H1 (cell line): ENCODE data around the gene CNTN5. TPM values are rescaled to one million over a fixed set of nuclear protein-coding genes. Genes with fewer than 3 reads are reported as not detected.

Source experiments
- CTCF ChIA-PET: fragments of 300-600 bp; sonication (Branson Sonifier 250); formaldehyde crosslinking; loops from one replicate; lab custom pipeline; 2021; ENCODE audit not compliant: partially characterized antibody; lab: Charles Lee
- POLR2A ChIA-PET: fragments of 300-600 bp; sonication (Branson Sonifier 250); formaldehyde crosslinking; loops from one replicate; lab custom pipeline; 2021; ENCODE audit warnings: inconsistent platforms; ENCODE audit not compliant: partially characterized antibody; lab: Charles Lee
- DNase-seq, 2 experiments: peaks; one replicate each; pipeline versions ENCODE4 v3.0.0 to v3.0.0-alpha.2; 2010 to 2022; ENCODE audit warnings: low spot score in 2 of 2, low read depth in 1 of 2, mixed read lengths in 1 of 2
- FAIRE-seq: peaks from 2 replicates; lab custom pipeline; 2011; peaks lifted over from hg19 to GRCh38; lab: Jason Lieb, UNC
- H2AFZ ChIP-seq: 2 replicates; pipeline ENCODE4 v1.8.1; 2012; ENCODE audit warnings: low read length, inconsistent platforms
- H2AK5ac ChIP-seq: 2 replicates; pipeline ENCODE4 v1.6.1; 2013; ENCODE audit warnings: low read depth, low read length
- H2BK120ac ChIP-seq: replicated peaks from 2 replicates; pipeline ENCODE3; 2013; ENCODE audit warnings: low read depth, low read length, inconsistent platforms
- H2BK12ac ChIP-seq: 2 replicates; pipeline ENCODE4 v1.6.1; 2013; ENCODE audit warnings: low read depth, low read length
- H2BK15ac ChIP-seq: 2 replicates; pipeline ENCODE4 v1.6.1; 2013; ENCODE audit warnings: low read length
- H2BK20ac ChIP-seq: 2 replicates; pipeline ENCODE4 v1.6.1; 2013; ENCODE audit warnings: low read length
- H2BK5ac ChIP-seq: 2 replicates; pipeline ENCODE4 v1.6.1; 2013; ENCODE audit warnings: low read depth, low read length
- H3K14ac ChIP-seq: 2 replicates; pipeline ENCODE4 v1.6.1; 2013; ENCODE audit warnings: inconsistent platforms; ENCODE audit not compliant: insufficient read length
- H3K18ac ChIP-seq: 2 replicates; pipeline ENCODE4 v1.6.1; 2013; ENCODE audit warnings: low read length; ENCODE audit errors: extremely low read depth
- H3K23ac ChIP-seq: 2 replicates; pipeline ENCODE4 v1.6.1; 2013; ENCODE audit warnings: inconsistent platforms; ENCODE audit not compliant: insufficient read length
- H3K23me2 ChIP-seq: 2 replicates; pipeline ENCODE4 v1.6.1; 2013; ENCODE audit warnings: low read depth, low read length
- H3K27ac ChIP-seq: 2 replicates; pipeline ENCODE4 v1.6.1; 2011; ENCODE audit warnings: low read depth, low read length, inconsistent platforms
- H3K27me3 ChIP-seq, 4 experiments: replicated peaks in 1 of 4; 1 replicate in 1 of 4; 2 replicates in 3 of 4; pipeline versions ENCODE4 v1.6.1 to v1.8.1; 2011 to 2013; ENCODE audit warnings: low read length in 3 of 4, mild to moderate bottlenecking in 3 of 4, inconsistent platforms in 2 of 4, mixed read lengths in 2 of 4, moderate library complexity in 1 of 4; ENCODE audit not compliant: control insufficient read depth in 3 of 4, insufficient read depth in 3 of 4; ENCODE audit errors: extremely low read depth in 1 of 4
- H3K36me3 ChIP-seq, 4 experiments: 2 replicates each; pipeline versions ENCODE4 v1.6.1 to v1.8.1; 2011 to 2013; ENCODE audit warnings: mild to moderate bottlenecking in 4 of 4, low read length in 3 of 4, moderate library complexity in 2 of 4, control low read depth in 1 of 4, inconsistent platforms in 1 of 4; ENCODE audit not compliant: insufficient read depth in 4 of 4, control insufficient read depth in 2 of 4
- H3K4ac ChIP-seq: replicated peaks from 2 replicates; pipeline ENCODE3; 2013; ENCODE audit warnings: low read length, low read depth, mixed read lengths, inconsistent platforms; ENCODE audit not compliant: insufficient read length
- H3K4me1 ChIP-seq, 4 experiments: replicated peaks in 1 of 4; 1 replicate in 1 of 4; 2 replicates in 3 of 4; pipeline versions ENCODE4 v1.6.1 to v1.8.1; 2011 to 2013; ENCODE audit warnings: low read length in 3 of 4, inconsistent platforms in 2 of 4, mixed read lengths in 1 of 4; ENCODE audit not compliant: insufficient read depth in 4 of 4, control insufficient read depth in 3 of 4
- H3K4me2 ChIP-seq, 2 experiments: 2 replicates each; pipeline versions ENCODE4 v1.6.1 to v1.8.1; 2011 to 2013; ENCODE audit warnings: low read depth in 2 of 2, low read length in 2 of 2, control low read depth in 1 of 2, inconsistent platforms in 1 of 2, mild to moderate bottlenecking in 1 of 2; ENCODE audit not compliant: insufficient read depth in 1 of 2
- H3K4me3 ChIP-seq, 4 experiments: fragments of 200-600, 300-600 bp in 1 of 4; sonication (generic), shearing (Covaris generic), sonication (Bioruptor Twin) in 1 of 4; 2 replicates each; pipeline versions ENCODE4 v1.5.1 to v1.8.1; 2011 to 2016; ENCODE audit warnings: low read length in 4 of 4, low read depth in 3 of 4, control low read depth in 2 of 4, inconsistent platforms in 2 of 4, mild to moderate bottlenecking in 2 of 4, mixed read lengths in 1 of 4, moderate library complexity in 1 of 4; ENCODE audit not compliant: insufficient read depth in 2 of 4; ENCODE audit errors: extremely low read depth in 1 of 4
- H3K56ac ChIP-seq: replicated peaks from 2 replicates; pipeline ENCODE3; 2013; ENCODE audit warnings: low read depth, mild to moderate bottlenecking, mixed read lengths, low read length, inconsistent platforms; ENCODE audit not compliant: insufficient read length
- H3K79me1 ChIP-seq: 2 replicates; pipeline ENCODE4 v1.6.1; 2013; ENCODE audit warnings: low read depth, low read length, control low read depth
- H3K79me2 ChIP-seq, 2 experiments: 2 replicates each; pipeline versions ENCODE4 v1.6.1 to v1.8.1; 2012 to 2013; ENCODE audit warnings: low read length in 2 of 2, mild to moderate bottlenecking in 2 of 2, inconsistent platforms in 1 of 2; ENCODE audit not compliant: insufficient read depth in 2 of 2, control insufficient read depth in 1 of 2
- H3K9ac ChIP-seq, 4 experiments: replicated peaks in 1 of 4; 1 replicate in 1 of 4; 2 replicates in 3 of 4; pipeline versions ENCODE4 v1.6.1 to v1.8.1; 2011 to 2013; ENCODE audit warnings: low read depth in 3 of 4, low read length in 3 of 4, control low read depth in 2 of 4, mild to moderate bottlenecking in 2 of 4, moderate library complexity in 2 of 4, inconsistent platforms in 1 of 4; ENCODE audit errors: extremely low read depth in 1 of 4
- H3K9me3 ChIP-seq, 2 experiments: 2 replicates each; pipeline versions ENCODE4 v1.6.1 to v1.8.1; 2012 to 2013; ENCODE audit warnings: mild to moderate bottlenecking in 2 of 2, moderate library complexity in 2 of 2, control low read depth in 1 of 2, inconsistent platforms in 1 of 2, low read depth in 1 of 2, low read length in 1 of 2, mixed read lengths in 1 of 2; ENCODE audit not compliant: insufficient read depth in 2 of 2
- H4K20me1 ChIP-seq, 2 experiments: replicated peaks in 1 of 2; 2 replicates each; pipeline versions ENCODE3 to v1.8.1; 2011 to 2013; ENCODE audit warnings: inconsistent platforms in 2 of 2, low read length in 2 of 2, mild to moderate bottlenecking in 1 of 2; ENCODE audit not compliant: insufficient read depth in 2 of 2, control insufficient read depth in 1 of 2
- H4K5ac ChIP-seq: 2 replicates; pipeline ENCODE4 v1.6.1; 2013; ENCODE audit warnings: low read length, low read depth, mixed read lengths, inconsistent platforms; ENCODE audit not compliant: insufficient read length
- H4K8ac ChIP-seq: 2 replicates; pipeline ENCODE4 v1.8.0; 2013; ENCODE audit warnings: mild to moderate bottlenecking, moderate library complexity, low read length, inconsistent platforms; ENCODE audit not compliant: insufficient read depth; ENCODE audit errors: extremely low read depth
- H4K91ac ChIP-seq: replicated peaks from 2 replicates; pipeline ENCODE3; 2013; ENCODE audit warnings: low read length, mixed read lengths, inconsistent platforms; ENCODE audit not compliant: insufficient read length
- E2F6 ChIP-seq: IDR thresholded peaks from 2 replicates; pipeline ENCODE4 v1.6.1; 2012; ENCODE audit warnings: inconsistent platforms
- TEAD4 ChIP-seq: IDR thresholded peaks from 2 replicates; pipeline ENCODE4 v1.6.1; 2012; ENCODE audit warnings: low read depth, low read length, inconsistent platforms, mixed read lengths
- WGBS, 2 experiments: shearing (Covaris generic) in 1 of 2; methylation state at CpG; one replicate each; pipeline versions ENCODE4 v1.1.6 to v1.1.7; 2013 to 2015; ENCODE audit warnings: low lambda C conversion rate in 2 of 2, mixed read lengths in 2 of 2, inconsistent platforms in 1 of 2, low coverage in 1 of 2, missing lambda C conversion rate in 1 of 2; ENCODE audit not compliant: insufficient replicate concordance in 2 of 2, insufficient coverage in 1 of 2, insufficient read length in 1 of 2; ENCODE audit errors: extremely low coverage in 1 of 2, missing lambda C conversion rate in 1 of 2; 5-methylcytosine and 5-hydroxymethylcytosine counted together
- polyA plus RNA-seq, 7 experiments: library from polyadenylated mRNA; depleted of rRNA in 3 of 7; stranded (reverse) in 5 of 7; unstranded in 2 of 7; fragments of >200 nt in 5 of 7; fragments of 200-250 nt in 2 of 7; gene quantifications; 1 replicate in 5 of 7; 2 replicates in 1 of 7; 4 replicates in 1 of 7; pipeline versions ENCODE4 v1.2.1 to v1.2.3, GENCODE V29; 2011 to 2013; ENCODE audit warnings: missing spikeins in 2 of 7, mixed read lengths in 2 of 7
- total RNA-seq: library from RNA; stranded (reverse); fragmentation: NEBNext Ultra II Directional; extraction: Animal tissue kit (Norgen Biotek cat#: 25700); gene quantifications from 2 replicates; pipeline ENCODE4 v1.2.1, GENCODE V29; 2021

The CNTN5 gene
- total and polyA plus RNA-seq, 2 of the 8 experiments (the other 6 are each of a cell fraction or from before 2014, with no cell fraction given) = not detected

GRCh38 chr11:99791354-99791753 is 770.6 kb downstream of the CNTN5 start:
- Histone ChIP-seq H3K4me3 (no peak overlapping the region), H4K20me1 (no peaks in the 10 kb centered on the region), H2AK5ac (no peak overlapping the region), H2AFZ (no peak overlapping the region), H3K79me2 (no peaks in the 10 kb centered on the region), H3K4me2 (no peak overlapping the region), H3K14ac (no peak overlapping the region), H3K79me1 (no peaks in the 10 kb centered on the region), H3K23ac (no peak overlapping the region), H2BK12ac (no peak overlapping the region), H4K8ac (no peak overlapping the region), H4K91ac (no peak overlapping the region), H3K27ac (no peak overlapping the region), H3K9ac (no peak overlapping the region), H3K27me3 (no peaks in the 10 kb centered on the region), H3K18ac (no peak overlapping the region), H2BK120ac (no peak overlapping the region), H3K56ac (no peak overlapping the region), H2BK5ac (no peak overlapping the region), H3K4ac (no peak overlapping the region), H3K9me3 (no peaks in the 10 kb centered on the region), H4K5ac (no peak overlapping the region), H3K4me1 (no peaks in the 10 kb centered on the region), H2BK20ac (no peak overlapping the region), H3K36me3 (no peaks in the 10 kb centered on the region), H3K23me2 (peaks cover 2% of the 10 kb centered on the region; the same call in 1 of the 2 replicates), H2BK15ac (no peak overlapping the region)
- POLR2A ChIA-PET = no interaction called here
- FAIRE-seq (no peak), DNase-seq (no peak)
- WGBS, 2 experiments = 98% methylated on average over 2 of the region's 2 CpGs; no CpG with 5 or more reads in 1 of the 2 experiments
- TF ChIP-seq E2F6 = no peak
- no peak for TF ChIP-seq TEAD4
- CTCF ChIA-PET = no interaction called here
